ENCODE data around the gene EPM2AIP1.
"Not testable (repeated sequence)": the region's sequence is repeated elsewhere in the genome, so short reads cannot be mapped to it uniquely, and the experiment has no call there.

EPM2AIP1 gene

DNA sequence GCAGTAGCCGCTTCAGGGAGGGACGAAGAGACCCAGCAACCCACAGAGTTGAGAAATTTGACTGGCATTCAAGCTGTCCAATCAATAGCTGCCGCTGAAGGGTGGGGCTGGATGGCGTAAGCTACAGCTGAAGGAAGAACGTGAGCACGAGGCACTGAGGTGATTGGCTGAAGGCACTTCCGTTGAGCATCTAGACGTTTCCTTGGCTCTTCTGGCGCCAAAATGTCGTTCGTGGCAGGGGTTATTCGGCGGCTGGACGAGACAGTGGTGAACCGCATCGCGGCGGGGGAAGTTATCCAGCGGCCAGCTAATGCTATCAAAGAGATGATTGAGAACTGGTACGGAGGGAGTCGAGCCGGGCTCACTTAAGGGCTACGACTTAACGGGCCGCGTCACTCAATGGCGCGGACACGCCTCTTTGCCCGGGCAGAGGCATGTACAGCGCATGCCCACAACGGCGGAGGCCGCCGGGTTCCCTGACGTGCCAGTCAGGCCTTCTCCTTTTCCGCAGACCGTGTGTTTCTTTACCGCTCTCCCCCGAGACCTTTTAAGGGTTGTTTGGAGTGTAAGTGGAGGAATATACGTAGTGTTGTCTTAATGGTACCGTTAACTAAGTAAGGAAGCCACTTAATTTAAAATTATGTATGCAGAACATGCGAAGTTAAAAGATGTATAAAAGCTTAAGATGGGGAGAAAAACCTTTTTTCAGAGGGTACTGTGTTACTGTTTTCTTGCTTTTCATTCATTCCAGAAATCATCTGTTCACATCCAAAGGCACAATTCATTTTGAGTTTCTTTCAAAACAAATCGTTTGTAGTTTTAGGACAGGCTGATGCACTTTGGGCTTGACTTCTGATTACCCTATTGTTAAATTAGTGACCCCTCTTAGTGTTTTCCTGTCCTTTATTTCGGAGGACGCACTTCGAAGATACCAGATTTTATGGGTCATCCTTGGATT, 674 bp upstream of the EPM2AIP1 start, which contains the start of gene MLH1:
Gene MLH1 (plus strand): TSS at position 193 of the 958 bp plus-strand sequence. CDS start 30 bp downstream, at position 223.
- DNase-seq (ENCODE audit: low read depth in 3 of 3) = peak; percentile 84 to 98 (median 98)

DNA sequence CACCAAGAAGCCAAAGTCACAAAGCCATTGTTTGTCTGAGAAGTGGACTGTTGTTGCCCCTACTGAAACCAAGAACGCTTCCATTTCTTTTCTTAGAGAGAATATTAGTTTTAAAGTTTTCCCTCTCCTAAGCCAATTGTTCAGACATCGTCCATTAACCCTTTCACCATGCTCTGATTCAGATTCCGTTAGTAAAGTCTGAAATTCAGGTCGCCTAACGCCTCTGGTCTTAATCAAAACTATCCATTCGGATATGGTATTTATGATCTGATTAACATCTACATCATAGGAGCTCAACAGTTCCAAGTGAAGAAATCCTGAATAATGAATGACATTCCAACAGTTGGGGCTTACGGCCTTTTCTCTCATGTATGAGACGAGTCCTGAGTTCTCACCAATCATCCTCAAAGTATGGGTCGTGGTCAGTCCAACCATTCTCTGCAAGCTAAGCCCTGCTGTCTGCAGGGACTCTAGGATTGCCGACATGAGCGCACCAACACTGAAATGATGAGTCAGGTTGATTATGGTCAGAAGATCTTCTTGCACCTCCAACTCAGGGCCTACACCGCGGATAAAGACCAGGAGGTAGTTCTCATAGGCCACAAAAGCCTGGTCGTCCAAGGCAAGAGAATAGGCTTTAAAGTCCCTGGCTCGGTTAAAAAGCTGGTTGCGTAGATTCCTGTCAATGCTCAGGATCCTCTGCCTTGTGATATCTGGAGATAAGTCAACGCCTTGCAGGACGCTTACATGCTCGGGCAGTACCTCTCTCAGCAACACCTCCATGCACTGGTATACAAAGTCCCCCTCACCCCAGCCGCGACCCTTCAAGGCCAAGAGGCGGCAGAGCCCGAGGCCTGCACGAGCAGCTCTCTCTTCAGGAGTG, 767 bp downstream of the EPM2AIP1 start:
- DNase-seq (ENCODE audit: low read depth in 3 of 3) = no peak

DNA sequence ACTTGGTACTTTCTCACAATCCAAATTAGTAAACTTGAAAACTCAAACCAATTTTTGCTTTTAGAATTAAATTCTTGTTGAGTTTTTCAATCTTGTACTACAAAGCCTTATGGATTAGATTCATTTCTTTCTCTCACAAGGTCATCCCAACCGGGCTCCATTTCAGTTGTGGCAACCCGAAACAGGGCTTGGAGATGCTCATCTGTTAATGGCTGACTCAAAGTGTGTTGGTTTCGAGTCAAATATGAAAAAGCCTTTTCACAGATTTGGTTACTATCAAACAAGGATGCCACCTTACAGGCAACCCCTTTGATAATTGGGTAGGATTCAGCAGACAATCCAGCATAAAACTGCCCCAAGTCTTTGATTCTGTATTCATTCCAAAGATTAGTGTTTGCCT, 1.8 kb downstream of the EPM2AIP1 start:
- DNase-seq (ENCODE audit: low read depth in 3 of 3) = no peak

DNA sequence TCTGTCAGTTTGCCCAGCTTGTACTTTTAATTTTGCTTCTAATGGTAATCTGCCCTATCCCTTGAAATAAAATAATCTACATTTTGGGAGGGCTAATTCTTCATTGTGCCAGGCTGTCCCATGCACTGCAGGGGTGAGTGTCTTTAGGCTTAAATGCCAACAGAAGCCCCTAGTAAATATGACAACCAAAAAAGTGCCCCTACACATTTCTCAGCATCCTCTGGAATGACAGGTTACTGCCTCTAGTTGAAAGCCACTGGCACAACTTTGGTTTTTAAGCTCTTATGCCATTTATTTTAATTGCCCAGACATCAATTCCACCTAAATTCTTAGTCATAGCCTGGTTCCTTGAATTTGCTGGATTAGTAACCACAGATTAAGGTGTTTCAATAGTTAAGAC, 3.4 kb downstream of the EPM2AIP1 start:
- DNase-seq (ENCODE audit: low read depth in 3 of 3) = no peak

DNA sequence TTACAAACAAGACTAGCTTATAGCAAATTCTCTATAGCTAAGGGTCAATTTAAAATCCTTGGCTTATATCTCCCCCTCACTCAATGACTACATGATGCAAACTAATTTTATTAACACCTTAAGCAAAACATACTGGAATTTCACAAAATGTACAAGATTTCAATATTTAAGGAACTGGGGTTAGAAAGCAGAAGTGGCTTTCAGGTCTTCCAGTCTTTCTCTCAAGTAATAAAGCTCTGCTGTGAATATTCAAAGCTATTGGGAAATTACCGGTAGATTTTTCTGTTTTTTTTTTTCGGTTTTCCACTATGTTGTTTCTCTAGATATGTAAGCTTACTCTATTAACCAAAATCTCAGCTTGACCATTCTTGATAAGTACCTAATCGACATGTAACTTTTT, 3.9 kb downstream of the EPM2AIP1 start:
- DNase-seq (ENCODE audit: low read depth in 3 of 3) = no peak

DNA sequence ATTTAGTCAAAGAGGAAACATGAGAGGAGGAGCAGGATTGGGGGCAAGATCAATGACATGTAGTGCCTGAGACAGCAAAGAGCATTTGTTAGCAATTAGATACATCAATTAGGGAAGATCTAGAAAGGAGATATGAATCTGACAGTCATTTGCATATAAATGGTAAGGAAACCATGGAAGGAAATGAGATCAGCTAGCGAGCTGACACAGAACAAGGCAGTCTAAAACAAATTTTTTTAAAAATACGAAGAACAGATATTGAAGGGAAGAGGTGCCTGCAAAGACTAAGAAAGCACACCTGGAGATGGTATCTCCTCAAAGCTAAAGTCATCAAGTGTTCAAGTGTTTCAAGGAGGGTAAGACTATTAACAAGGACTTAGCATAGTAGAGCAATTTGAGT, 4.6 kb downstream of the EPM2AIP1 start:
- DNase-seq (ENCODE audit: low read depth in 3 of 3) = no peak

DNA sequence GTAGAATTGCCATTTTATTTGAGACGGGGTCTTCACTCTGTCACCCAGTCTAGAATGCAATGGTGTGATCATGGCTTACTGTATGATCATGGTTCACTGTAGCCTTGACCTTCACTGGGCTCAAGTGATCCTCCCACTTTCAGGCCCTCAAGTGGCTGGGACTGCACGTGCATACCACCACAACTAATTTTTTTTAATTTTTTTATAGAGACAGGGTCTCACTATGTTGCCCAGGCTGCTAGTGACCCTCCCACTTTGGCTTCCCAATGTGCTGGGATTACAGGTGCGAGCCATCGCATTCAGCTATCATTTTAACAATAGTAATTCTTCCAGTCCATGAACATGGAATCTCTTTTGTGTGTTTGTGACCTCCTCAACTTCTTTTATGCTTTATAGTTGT, 11.9 kb downstream of the EPM2AIP1 start:
- DNase-seq (ENCODE audit: low read depth in 3 of 3) = no peak

DNA sequence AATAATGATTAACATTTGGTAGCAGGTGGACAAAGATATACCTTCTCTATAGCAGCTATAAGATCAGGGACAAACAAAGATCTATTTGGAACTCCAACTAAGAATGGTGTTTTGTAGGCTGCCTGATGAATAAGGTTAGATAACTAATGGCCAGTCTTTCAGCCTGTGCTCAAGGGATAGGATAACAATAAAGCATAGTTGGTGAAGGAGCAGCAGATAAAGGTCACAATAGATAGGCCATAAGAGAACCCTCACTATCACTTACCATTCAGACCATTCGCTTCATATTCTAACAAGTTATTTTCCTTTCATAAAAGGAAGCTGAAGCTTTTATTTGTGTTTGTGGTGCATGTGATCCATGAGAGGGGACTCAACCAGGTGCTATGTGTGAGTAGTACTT, 19.8 kb downstream of the EPM2AIP1 start:
- DNase-seq (ENCODE audit: low read depth in 3 of 3) = no peak

DNA sequence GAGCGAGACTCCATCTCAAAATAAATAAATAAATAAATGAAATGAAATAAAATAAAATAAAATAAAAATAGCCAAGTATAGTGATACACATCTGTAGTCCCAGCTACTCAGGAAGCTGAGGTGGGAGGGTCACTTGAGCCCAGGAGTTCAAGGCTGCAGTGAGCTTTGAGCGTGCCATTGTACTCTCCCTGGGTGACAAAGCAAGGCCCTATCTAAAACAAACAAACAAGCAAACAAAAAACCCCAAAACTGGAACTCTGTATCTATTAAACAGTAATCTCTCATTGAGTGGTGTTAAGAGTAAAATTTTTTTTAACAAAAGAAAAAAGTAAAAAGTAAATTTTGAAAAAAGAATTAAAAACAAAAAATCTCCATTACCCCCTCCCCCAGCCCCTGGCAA, 20.8 kb downstream of the EPM2AIP1 start:
- DNase-seq (ENCODE audit: low read depth in 3 of 3) = no peak

DNA sequence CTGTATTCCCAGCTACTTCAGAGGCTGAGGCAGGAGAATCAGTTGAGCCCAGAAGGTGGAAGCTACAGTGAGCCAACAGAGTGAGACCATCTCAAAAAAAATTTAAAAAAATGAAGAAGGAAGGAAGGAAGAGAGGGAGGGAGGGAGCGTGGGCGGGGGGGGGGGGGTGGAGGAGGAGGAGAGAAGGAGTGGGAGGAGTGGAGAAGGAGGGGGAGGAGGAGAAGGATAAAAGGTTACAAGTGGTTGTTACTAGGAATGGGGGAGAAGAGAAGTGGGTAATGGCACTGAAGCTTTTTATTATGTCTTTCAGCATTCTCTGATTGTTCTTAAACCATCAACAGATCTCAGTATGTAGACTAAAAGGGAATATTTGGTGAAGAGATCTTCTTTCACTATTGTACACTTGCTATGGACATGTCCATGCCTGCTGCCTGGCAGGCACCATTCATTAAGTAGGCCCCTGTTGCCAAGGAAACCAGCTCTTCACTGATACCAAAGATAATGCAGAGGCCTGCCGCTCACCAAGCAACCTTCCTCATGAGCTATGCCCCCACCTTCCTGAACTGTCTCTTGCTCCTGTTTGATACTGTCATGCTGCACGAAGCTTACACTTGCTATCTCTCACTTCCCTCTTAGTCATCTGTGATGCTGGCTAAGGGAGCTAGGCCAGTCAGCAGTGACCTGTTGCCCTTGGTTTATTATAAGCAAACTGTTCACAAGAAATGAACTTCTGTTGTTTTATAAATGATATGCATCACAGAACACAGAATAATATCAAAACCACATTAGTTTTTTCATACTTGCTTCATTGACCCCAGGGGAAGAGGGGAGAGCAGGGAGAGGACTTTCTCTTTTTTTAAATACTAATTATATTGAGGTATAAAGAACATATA, 23.1 kb downstream of the EPM2AIP1 start:
- no peak for DNase-seq (ENCODE audit: low read depth in 3 of 3)

DNA sequence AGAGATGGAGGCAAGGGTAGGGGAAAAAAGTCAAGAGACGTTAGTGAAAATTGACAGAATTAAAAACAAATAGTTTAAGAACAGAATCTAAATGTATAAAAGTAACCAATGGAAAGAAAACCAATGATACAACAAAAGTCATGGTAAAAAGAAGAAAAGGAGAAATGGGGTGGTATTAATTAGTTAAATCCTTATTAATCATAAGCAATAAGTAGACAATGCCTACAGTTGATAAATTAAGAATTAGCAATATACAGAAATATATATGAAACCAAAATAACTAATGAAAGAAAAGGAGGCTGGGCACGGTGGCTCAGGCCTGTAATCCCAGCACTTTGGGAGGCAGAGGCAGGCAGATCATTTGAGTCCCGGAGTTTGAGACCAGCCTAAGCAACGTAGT, 23.8 kb downstream of the EPM2AIP1 start:
- no peak for DNase-seq (ENCODE audit: low read depth in 3 of 3)

DNA sequence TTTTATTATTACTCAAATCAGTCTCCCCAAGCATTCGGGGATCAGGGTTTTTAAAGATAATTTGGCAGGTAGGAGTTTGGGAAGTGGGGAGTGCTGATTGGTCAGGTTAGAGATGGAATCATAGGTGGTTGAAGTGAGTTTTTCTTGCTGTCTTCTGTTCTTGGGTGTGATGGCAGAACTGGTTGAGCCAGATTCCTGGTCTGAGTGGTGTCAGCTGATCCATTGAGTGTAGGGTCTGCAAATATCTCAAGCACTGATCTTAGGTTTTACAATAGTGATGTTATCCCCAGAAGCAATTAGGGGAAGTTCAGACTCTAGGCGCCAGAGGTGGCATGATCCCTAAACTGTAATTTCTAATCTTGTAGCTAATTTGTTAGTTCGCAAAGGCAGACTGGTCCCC, 27.5 kb downstream of the EPM2AIP1 start:
- no peak for DNase-seq (ENCODE audit: low read depth in 3 of 3)

DNA sequence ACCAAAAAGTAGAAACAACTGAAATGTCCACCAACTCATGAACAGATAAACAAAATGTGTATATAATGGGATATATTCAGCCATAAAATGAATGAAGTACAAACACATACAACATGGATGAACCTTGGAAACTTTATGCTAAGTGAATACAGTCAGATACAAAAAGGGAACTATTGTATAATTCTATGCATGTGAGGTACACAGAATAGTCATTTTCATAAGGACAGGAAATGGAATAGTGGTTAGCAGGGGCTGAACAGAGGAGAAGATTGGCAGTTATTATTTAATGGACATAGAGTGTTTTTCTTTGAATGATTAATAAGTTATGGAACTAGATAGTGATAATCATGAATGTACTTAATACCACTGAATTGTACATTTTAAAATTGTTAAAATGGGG, 28.1 kb downstream of the EPM2AIP1 start:
- no peak for DNase-seq (ENCODE audit: low read depth in 3 of 3)

DNA sequence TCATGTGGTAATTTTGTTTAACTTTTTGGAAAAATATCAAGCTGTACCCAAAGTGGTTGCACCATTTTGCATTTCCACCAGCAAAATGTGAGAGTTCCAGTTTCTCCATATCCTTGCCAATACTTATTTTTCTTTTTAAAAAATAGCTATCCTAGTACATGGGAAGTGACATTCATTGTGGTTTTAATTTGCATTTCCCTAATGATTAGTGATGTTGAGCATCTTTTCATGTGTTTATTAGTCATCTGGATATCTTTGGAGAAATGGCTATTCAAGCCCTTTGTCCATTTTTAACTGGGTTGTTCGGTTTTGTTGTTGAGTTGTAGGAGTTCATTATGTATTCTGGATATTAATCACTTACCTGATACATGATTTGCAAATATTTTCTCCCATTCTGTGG, 28.6 kb downstream of the EPM2AIP1 start:
- DNase-seq (ENCODE audit: low read depth in 3 of 3) = no peak

DNA sequence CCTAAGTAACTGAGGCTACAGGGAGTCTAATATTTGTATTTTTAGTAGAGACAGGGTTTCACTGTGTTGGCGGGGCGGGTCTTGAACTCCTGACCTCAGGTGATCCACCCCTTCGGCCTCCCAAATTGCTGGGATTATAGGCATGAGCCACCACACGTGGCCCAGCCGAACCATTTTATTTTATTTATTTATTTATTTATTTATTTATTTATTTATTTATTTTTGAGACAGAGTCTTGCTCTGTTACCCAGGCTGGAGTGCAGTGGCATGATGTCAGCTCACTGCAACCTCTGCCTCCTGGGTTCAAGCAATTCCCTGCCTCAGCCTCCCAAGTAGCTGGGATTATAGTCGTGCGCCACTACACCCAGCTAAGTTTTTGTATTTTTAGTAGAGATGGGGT, 29.9 kb downstream of the EPM2AIP1 start:
- not testable (repeated sequence) for DNase-seq (ENCODE audit: low read depth in 3 of 3)

DNA sequence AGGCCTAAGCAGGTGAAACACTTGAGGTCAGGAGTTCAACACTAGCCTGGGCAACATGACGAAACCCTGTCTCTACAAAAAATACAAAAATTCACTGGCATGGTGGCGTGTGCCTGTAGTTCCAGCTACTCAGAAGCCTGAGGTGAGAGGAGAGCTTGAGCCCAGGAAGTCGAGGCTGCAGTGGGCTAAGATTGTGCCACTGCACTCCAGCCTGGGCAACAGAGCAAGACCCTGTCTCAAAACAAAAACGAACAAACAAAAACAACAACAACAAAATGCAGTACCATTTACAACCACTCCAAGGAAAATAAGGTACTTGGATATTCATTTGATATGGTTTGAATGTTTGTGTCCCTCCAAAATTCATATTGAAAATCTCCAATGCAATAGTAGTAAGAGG, 32.4 kb downstream of the EPM2AIP1 start:
- DNase-seq (ENCODE audit: low read depth in 3 of 3) = no peak

DNA sequence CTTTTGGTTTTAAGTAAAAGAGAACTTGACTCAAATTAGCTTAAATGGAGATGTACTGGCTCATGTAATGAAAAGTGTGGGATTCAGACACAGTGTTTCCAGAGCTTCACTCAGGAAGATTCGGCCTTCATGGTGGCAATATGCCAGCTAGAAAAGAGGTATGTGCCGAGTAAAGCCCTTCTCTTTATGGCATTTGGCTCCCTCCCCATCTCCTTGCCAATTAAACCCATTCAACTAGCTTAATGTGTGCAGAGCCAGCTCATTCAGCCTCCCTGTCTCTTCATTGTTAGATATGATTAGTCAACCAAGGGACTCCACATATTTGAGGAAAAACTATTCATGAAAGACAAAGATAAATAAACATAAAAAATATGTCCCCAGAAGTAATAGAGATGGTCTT, 33.1 kb downstream of the EPM2AIP1 start:
- no peak for DNase-seq (ENCODE audit: low read depth in 3 of 3)

DNA sequence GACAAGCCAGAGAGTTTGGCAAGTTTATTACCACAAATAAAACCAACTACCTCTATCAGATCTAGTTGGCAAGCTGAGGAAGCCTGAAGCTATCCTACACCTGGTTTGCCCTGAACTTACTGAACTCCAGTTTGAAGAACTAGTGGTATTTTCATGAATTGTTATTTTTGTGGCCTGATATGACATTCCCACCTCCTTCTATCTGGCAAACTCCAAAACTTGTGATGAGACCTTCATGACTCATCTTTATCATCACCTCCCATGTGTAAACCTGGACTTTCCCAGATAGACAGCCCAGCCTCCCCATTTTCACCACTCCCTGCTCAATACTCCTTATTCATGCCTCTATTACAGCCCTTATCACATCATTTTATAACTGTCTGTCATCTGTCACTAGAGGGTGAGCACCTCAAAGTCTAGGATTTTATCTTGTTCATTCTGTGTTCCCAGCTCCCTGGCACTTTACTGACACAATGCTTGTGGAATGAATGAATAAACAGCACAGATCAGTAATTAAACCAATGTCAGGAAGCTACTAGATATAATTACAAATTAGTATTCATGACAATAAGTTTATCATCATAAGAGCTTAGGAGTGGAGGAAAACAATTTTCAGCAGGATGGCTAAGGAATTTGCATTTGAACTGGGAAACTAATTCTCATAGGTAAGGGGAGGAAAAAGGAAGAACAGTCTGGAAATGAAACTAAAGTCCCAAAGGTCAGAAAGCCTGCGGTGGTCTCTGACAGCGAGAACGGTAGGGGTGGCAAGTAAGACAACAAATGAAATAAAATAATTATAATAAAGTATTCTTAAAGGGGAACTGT, 34.9 kb downstream of the EPM2AIP1 start:
- no peak for DNase-seq (ENCODE audit: low read depth in 3 of 3)

DNA sequence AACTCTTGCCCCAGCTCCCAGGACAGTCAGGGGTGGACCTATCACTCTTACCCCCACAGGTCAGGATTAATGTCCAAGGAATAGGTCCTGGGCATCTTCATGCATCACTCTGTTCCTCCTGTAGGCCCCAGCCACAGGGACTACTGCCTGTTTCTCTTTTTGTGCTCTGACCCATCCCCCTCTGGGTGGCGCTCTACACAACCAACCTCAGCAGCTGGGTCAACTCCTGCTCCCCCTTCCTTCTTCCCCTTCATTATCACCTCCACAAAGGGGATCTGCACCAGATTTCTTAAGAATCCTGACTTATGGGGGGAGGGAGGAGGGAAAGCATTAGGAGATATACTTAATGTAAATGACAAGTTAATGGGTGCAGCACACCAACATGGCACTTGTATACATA, 35.9 kb downstream of the EPM2AIP1 start:
- DNase-seq (ENCODE audit: low read depth in 3 of 3) = no peak

DNA sequence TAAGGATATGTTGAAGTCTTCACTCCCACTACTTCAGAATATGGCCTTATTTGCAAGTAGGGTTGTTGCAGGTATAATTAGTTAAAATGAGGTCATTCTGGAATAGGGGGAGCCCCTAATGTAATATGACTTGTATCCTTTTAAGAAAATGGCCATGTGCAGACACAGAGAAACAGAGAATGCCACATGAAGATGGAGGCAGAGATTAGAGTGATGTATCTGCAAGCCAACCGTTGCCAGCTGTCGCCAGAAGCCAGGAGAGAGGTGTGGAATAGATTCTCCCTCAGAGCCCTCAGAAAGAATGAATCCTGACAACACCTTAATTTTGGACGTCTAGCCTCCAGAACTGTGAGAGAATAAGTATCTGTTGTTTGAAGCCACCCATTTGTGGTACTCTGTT, 36.8 kb downstream of the EPM2AIP1 start:
- DNase-seq (ENCODE audit: low read depth in 3 of 3) = no peak

Data from stimulated activated CD4-positive, alpha-beta T cell treated with anti-CD3 and anti-CD28 coated beads, TNF-alpha, amount 100 ng/mL, for 4 hours (primary cell).